Smooth muscle cell (in vitro differentiated cells): ENCODE results near the gene FKBP5. TPM values are rescaled to one million over a fixed set of nuclear protein-coding genes. Genes with fewer than 3 reads are reported as not detected.

ENCODE experiments used
- DNase-seq: peaks from one replicate; lab custom pipeline; 2025; ENCODE audit not compliant: unreplicated experiment; lab: John Stamatoyannopoulos, UW
- H2AFZ ChIP-seq: fragments of 200-600 bp; sonication (generic); 2 replicates; pipeline ENCODE4 v1.6.0; 2016; ENCODE audit warnings: antibody characterized with exemption, low read depth, mild to moderate bottlenecking
- H3F3A ChIP-seq: fragments of 200-600 bp; sonication (generic); 2 replicates; pipeline ENCODE4 v1.6.0; 2017; ENCODE audit warnings: antibody characterized with exemption, low read depth
- H3K27ac ChIP-seq: fragments of 200-600 bp; sonication (generic); 2 replicates; pipeline ENCODE4 v1.5.1; 2016; ENCODE audit warnings: low read depth, mild to moderate bottlenecking
- H3K27me3 ChIP-seq: fragments of 200-600 bp; sonication (generic); 2 replicates; pipeline ENCODE4 v1.6.1; 2016; ENCODE audit warnings: low read depth, mild to moderate bottlenecking
- H3K36me3 ChIP-seq: fragments of 200-600 bp; sonication (generic); 2 replicates; pipeline ENCODE4 v1.5.1; 2016; ENCODE audit warnings: low read depth
- H3K4me1 ChIP-seq: fragments of 200-600 bp; sonication (generic); 2 replicates; pipeline ENCODE4 v1.5.1; 2016; ENCODE audit warnings: low read depth
- H3K4me2 ChIP-seq: fragments of 200-600 bp; sonication (generic); 2 replicates; pipeline ENCODE4 v1.6.0; 2016; ENCODE audit warnings: mild to moderate bottlenecking
- H3K4me3 ChIP-seq: fragments of 200-600 bp; sonication (generic); 2 replicates; pipeline ENCODE4 v1.5.1; 2016; ENCODE audit warnings: mild to moderate bottlenecking
- H3K79me2 ChIP-seq: fragments of 200-600 bp; sonication (generic); 2 replicates; pipeline ENCODE4 v1.6.0; 2016; ENCODE audit warnings: low read depth, mild to moderate bottlenecking
- H3K9ac ChIP-seq: fragments of 200-600 bp; sonication (generic); 2 replicates; pipeline ENCODE4 v1.6.0; 2016; ENCODE audit warnings: low read depth
- H3K9me3 ChIP-seq: fragments of 200-600 bp; sonication (generic); replicated peaks from 2 replicates; pipeline ENCODE4 v1.5.1; 2016; ENCODE audit warnings: low read depth
- H4K20me1 ChIP-seq: fragments of 200-600 bp; sonication (generic); 2 replicates; pipeline ENCODE4 v1.6.0; 2016; ENCODE audit warnings: low read depth
- WGBS: methylation state at CpG from one replicate; pipeline ENCODE4 v1.1.7; 2016; ENCODE audit warnings: low lambda C conversion rate; 5-methylcytosine and 5-hydroxymethylcytosine counted together
- polyA plus RNA-seq: library from polyadenylated mRNA; unstranded; fragments of >200 nt; fragmentation: Nextera tagmentation; extraction: Ambion mirVana; gene quantifications from 2 replicates; pipeline ENCODE4 v1.2.1, GENCODE V29; 2016
- total RNA-seq: library from RNA; depleted of rRNA; stranded (reverse); fragments of >200 nt; gene quantifications from 2 replicates; pipeline ENCODE4 v1.2.3, GENCODE V29; 2014
- TF ChIP-seq, protein P1 (sequence below): fragments of 200-600 bp; sonication (generic); IDR thresholded peaks from 2 replicates; pipeline ENCODE4 v1.5.1; 2017; ENCODE audit warnings: borderline replicate concordance, mild to moderate bottlenecking, antibody characterized with exemption; ENCODE audit not compliant: insufficient read depth, poor library complexity, severe bottlenecking

FKBP5 gene
- total and polyA plus RNA-seq, 2 experiments from 2014 or later: 0.85 to 3.8 TPM

- no peaks in the 10 kb centered on the region for H4K20me1 ChIP-seq
- H3K27ac ChIP-seq: peak overlapping the region; percentile 4
- DNase-seq: no peak
- no peaks in the 10 kb centered on the region for H3K4me1 ChIP-seq
- no peaks in the 10 kb centered on the region for H3K79me2 ChIP-seq
- H3F3A ChIP-seq: no peaks in the 10 kb centered on the region
- WGBS: 28% methylated on average over 3 of the region's 3 CpGs
- no peaks in the 10 kb centered on the region for H3K36me3 ChIP-seq
- H3K9ac ChIP-seq: no peak overlapping the region
- TF ChIP-seq, protein P1, sequence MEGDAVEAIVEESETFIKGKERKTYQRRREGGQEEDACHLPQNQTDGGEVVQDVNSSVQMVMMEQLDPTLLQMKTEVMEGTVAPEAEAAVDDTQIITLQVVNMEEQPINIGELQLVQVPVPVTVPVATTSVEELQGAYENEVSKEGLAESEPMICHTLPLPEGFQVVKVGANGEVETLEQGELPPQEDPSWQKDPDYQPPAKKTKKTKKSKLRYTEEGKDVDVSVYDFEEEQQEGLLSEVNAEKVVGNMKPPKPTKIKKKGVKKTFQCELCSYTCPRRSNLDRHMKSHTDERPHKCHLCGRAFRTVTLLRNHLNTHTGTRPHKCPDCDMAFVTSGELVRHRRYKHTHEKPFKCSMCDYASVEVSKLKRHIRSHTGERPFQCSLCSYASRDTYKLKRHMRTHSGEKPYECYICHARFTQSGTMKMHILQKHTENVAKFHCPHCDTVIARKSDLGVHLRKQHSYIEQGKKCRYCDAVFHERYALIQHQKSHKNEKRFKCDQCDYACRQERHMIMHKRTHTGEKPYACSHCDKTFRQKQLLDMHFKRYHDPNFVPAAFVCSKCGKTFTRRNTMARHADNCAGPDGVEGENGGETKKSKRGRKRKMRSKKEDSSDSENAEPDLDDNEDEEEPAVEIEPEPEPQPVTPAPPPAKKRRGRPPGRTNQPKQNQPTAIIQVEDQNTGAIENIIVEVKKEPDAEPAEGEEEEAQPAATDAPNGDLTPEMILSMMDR: no peak
- H2AFZ ChIP-seq: no peak overlapping the region
- H3K4me2 ChIP-seq: peak overlapping the region; percentile 49
- H3K9me3 ChIP-seq: no peaks in the 10 kb centered on the region
- no peaks in the 10 kb centered on the region for H3K27me3 ChIP-seq
- H3K4me3 ChIP-seq: no peak overlapping the region
Observed at GRCh38 chr6:35611240-35611639, 77.5 kb downstream of the FKBP5 start.

GRCh38 chr6:35610830-35611229, 77.9 kb downstream of the FKBP5 start:
- WGBS: 89% methylated on average over 3 of the region's 3 CpGs
- no peaks in the 10 kb centered on the region for H3K79me2 ChIP-seq
- no peak overlapping the region for H3K4me3 ChIP-seq
- peak overlapping the region; percentile 4 for H3K27ac ChIP-seq
- TF ChIP-seq, protein P1: no peak
- H3K9ac ChIP-seq: no peak overlapping the region
- no peaks in the 10 kb centered on the region for H3K4me1 ChIP-seq
- DNase-seq: no peak
- H3K36me3 ChIP-seq: no peaks in the 10 kb centered on the region
- H4K20me1 ChIP-seq: no peaks in the 10 kb centered on the region
- no peaks in the 10 kb centered on the region for H3K27me3 ChIP-seq
- peaks cover 2% of the 10 kb centered on the region for H3F3A ChIP-seq
- peak overlapping the region; percentile 49 for H3K4me2 ChIP-seq
- H2AFZ ChIP-seq: no peak overlapping the region
- no peaks in the 10 kb centered on the region for H3K9me3 ChIP-seq

GRCh38 chr6:35609588-35609987, 79.1 kb downstream of the FKBP5 start:
- no peak overlapping the region for H2AFZ ChIP-seq
- no peak overlapping the region for H3K4me2 ChIP-seq
- H3K9ac ChIP-seq: no peak overlapping the region
- DNase-seq: no peak
- H3K4me3 ChIP-seq: no peak overlapping the region
- no peaks in the 10 kb centered on the region for H3K79me2 ChIP-seq
- H3K36me3 ChIP-seq: no peaks in the 10 kb centered on the region
- no peaks in the 10 kb centered on the region for H3K27me3 ChIP-seq
- H3K27ac ChIP-seq: no peak overlapping the region
- H3F3A ChIP-seq: peaks cover 5% of the 10 kb centered on the region
- H3K9me3 ChIP-seq: no peaks in the 10 kb centered on the region
- H3K4me1 ChIP-seq: no peaks in the 10 kb centered on the region
- 100% methylated on average over 1 of the region's 1 CpG for WGBS
- TF ChIP-seq, protein P1: no peak
- H4K20me1 ChIP-seq: no peaks in the 10 kb centered on the region

- Histone ChIP-seq H3K79me2 (no peaks in the 10 kb centered on the region), H3K4me3 (no peak overlapping the region), H4K20me1 (no peaks in the 10 kb centered on the region), H3K36me3 (no peaks in the 10 kb centered on the region), H3K9me3 (no peaks in the 10 kb centered on the region), H3K27me3 (no peaks in the 10 kb centered on the region), H3K27ac (no peak overlapping the region), H3F3A (peaks cover 12% of the 10 kb centered on the region), H3K4me2 (no peak overlapping the region), H2AFZ (no peak overlapping the region), H3K4me1 (peaks cover 4% of the 10 kb centered on the region), H3K9ac (no peak overlapping the region)
- no peak for DNase-seq
- WGBS: 94% methylated on average over 13 of the region's 13 CpGs
- TF ChIP-seq, protein P1: no peak
Observed at GRCh38 chr6:35607517-35608233, 81.0 kb downstream of the FKBP5 start.
